Activated naive CD4-positive, alpha-beta T cell treated with anti-CD3 and anti-CD28 coated beads, Interleukin-2, amount 50 U/mL, for 16 hours (primary cell): Measurements from ENCODE around the gene SETD5.
A peak's percentile ranks its signal among the peaks of the same experiment; 100 is the strongest.

Experiments used
- DNase-seq: peaks from one replicate; pipeline ENCODE4 v3.0.0-alpha.2; 2020

Gene SETD5

DNA sequence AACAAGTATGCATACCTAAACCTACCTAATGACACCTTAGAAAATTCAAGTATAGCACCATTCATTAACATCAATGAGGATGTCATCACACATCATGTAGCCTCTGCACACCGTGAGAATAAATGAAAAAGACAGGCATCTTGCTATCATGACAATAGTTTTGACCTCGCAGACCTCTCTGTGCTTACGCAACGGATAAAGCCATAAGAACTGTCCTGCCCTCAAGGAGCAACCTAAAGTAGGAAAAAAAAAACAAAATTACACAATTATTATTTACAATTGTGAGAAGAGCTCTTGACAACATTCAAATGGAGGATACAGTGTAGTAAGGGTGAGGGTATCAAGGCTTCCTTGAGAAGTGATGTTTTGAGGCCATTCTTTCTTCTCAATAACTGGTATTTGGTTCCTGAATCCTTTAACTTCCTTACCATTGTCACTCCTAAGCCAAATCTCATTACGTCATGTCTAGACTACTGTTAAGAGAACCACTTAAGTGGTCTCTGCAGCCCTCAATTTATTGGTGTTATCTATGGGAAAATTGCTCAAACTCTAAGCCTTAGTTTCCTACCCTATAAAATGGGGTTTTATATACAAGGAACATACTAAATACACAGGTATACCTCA, 7.0 kb upstream of the SETD5 start:
- DNase-seq = no peak

DNA sequence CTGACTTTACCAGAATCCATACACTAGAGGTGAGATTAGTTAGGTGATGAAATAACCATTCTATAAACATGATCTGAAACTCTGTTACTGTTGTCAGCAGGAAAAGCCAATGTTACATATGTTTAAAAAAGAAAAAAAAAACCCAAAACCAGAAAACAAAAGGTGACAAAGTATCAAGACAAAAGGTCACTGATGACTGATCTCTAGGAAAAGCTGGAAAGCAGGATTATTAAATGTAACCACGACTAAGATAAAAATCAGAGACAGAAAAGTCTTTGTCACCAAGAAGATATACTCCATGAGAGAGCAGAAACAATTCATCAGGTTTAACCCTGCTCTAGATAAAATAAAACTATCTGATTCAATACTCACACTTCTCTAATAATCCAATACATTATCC, 5.4 kb upstream of the SETD5 start:
- DNase-seq = no peak

DNA sequence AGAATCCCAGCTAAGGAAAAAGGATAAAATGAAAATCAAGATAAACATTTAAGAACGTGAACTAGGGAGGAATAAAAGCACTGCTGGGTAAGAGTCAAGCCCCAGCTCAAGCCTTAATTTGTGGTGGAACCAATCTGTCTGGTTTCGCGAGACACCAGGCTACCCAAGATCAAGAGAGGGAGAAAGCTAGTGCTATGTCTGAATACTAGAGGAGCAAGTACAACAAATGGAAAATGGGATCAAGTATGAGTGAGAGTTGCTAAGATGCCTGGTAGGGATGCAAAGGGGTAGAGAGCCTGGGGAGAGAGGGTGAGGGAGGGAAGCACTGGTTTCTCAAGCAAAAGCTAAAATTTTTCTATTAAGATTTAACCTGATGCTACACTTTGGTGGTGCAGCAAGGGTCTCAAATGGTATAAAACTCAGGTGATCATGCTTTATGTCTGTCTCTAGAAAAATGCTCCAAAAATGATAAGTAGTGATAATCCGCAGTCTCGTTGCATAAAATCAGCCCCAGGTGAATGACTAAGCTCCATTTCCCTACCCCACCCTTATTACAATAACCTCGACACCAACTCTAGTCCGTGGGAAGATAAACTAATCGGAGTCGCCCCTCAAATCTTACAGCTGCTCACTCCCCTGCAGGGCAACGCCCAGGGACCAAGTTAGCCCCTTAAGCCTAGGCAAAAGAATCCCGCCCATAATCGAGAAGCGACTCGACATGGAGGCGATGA, 1.7 kb upstream of the SETD5 start:
- no peak for DNase-seq

DNA sequence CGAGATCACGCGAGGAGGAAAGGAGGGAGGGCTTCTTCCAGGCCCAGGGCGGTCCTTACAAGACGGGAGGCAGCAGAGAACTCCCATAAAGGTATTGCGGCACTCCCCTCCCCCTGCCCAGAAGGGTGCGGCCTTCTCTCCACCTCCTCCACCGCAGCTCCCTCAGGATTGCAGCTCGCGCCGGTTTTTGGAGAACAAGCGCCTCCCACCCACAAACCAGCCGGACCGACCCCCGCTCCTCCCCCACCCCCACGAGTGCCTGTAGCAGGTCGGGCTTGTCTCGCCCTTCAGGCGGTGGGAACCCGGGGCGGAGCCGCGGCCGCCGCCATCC, 1.1 kb upstream of the SETD5 start:
- peak; percentile 77 for DNase-seq

DNA sequence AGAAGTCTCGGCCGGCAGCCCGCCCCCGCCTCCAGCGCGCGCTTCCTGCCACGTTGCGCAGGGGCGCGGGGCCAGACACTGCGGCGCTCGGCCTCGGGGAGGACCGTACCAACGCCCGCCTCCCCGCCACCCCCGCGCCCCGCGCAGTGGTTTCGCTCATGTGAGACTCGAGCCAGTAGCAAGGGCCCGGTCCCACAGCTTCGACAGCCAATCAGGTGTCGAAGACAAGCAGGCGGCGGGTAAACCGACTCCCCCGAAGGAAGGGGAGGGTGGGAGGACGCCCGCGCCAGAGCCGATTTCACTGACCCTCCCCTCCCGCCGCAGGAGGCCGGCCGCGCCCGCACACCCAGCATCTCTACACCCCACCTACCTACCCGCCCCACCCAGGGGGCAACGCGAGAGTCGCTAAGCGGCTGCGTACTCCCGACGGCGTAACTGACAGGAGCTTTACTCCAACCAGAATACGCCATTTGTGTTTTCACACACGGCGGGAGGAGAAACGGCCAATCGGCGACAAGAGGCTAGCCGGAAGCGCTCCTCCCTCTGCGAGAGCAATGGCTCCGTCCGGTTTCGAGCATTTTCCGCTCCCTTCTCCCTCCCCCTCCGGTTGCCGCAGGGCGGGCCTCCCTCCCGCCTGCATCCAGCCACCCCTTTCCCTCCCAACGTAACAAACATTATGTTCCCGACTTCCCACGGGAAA, 633 bp upstream of the SETD5 start:
- peak; percentile 97 for DNase-seq

DNA sequence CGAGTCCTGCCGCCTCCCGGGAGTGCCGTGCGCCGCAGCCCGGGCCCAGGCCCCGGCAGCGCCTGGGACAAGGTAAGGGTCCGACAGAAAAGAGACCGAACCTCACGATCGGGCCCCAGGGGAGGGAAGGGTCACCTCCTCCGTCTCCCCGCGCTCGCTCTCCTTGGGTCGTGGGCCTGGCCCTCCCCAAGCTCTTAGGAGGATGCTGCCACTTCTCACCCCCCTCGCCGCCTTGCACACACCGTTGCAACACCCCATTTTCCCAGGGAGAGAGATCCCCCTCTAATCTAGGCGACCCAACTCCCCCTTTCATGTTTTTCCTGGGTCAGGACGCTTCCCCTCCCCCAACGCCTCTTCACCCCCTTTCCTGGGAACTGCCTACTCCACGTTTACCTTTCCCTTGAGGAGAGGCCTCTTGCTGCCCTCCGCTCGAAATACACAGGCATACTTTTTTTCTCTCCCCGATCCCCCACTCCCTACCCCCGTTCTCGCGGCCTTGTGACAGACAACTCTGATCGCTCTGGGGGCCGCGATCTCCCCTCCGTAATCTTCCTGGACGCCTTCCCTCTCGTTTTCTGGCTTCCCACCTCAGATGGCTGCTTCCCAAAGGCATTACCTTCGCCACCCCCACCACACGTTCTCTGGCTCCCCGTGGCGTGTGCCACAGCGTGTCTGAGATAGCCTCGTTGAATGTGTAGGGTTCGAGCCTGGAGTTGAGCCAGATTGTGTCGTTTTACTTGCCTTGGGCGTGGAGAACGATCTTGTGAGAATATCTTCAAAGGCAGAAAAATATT, 688 bp downstream of the SETD5 start:
- DNase-seq = peak; percentile 53

DNA sequence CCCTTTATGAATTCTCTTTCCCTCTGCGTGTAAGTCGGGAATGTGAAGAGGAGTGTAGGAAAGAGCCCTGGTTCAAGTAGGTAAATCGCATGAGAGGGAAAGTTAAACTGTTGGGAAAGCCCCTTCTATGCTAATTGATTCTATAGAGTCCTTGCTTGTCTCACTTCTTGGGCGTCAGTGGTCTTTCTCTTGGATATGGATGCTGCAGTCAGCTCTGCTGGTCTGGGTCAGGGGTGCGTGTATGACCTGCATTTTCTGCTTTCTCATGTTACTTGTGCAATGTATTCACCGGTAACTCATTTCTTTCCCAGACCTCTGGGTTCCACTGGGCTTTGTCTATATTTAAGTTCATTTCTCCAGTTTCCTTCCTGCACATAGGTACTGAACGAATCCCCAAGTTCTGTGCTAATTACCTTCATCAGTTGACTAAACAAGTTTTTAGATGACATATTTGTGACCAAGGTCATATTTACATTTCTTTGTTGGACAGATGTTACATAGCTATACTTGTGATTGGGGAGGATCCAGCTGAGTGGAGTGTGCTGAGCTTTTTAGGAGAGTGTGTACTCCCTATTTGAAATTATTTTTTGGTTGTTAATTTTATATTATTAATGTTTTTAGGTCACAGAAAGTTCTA, 1.4 kb downstream of the SETD5 start:
- peak; percentile 18 for DNase-seq

DNA sequence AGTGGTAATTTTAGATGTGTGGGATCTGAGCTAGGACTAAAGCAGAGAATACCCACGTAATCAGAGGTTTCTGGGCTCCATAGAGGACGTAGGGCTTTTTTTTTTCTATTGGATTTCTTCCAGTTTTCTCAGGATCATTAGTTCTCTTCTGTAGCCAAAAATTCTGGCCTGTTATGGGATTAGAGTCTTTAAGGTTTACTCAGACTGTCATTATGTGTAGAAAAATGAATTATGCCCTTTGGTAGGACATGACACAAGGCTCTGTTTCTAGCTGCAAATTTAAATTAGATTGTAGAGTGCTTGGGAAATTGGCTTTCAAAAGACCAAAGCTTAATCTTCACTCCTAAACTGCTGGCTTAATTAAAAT, 1.9 kb downstream of the SETD5 start:
- DNase-seq = no peak

DNA sequence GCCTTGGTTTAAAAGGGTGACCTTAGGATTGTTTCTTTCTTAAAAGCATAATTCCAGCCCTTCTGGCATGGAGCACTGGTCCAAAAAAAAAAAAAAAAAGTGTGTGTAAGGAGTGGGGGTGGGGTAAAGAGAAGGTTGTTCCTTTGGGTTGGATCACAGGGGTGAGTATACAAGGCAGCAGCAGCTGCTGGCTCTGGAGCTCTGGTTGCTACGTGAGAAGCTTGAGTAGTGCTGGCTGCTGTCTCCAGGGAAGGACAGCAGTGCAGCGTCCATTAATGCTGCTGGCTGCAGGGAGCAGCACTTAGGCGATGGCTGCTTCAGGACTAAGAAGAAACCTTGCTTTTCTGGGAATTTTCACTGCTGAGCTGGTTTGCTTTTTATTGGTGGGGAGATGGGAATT, 2.3 kb downstream of the SETD5 start:
- no peak for DNase-seq

DNA sequence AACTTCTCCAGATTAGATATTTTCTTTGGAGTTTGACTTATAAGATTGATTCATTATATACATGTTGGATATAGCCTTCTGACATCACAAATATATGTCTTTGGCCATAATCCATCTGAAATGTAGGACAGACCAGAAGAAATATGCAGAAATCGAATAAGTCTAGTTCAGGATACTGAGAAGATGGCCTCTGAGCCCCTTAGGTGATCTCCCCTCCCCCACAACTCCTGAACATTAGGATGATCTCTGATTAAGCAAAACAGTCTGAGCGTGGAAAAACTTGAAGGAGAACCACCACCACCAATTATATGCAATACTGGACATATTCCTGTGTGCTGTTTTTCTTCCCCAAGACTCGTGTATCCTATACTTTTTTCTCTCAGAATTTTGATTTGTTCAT, 3.2 kb downstream of the SETD5 start:
- no peak for DNase-seq

DNA sequence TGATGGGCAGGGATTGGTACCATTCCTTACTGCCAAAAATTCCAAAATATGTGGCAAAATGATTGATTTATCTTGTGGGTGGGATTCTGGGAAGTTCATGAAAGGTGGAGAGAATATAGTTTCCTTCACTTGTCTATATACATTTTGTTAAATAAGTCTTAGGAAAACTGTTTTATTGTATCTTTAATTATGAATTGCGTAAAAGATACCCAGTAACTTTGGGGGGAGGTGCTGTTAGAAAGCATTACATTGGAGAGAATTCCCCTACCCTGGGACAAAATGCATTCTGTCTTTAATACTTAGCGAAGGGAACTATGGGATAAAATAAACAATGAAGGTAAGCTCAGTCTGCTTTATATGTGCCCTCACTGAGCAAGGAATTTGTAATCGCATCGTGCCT, 4.6 kb downstream of the SETD5 start:
- DNase-seq = no peak

DNA sequence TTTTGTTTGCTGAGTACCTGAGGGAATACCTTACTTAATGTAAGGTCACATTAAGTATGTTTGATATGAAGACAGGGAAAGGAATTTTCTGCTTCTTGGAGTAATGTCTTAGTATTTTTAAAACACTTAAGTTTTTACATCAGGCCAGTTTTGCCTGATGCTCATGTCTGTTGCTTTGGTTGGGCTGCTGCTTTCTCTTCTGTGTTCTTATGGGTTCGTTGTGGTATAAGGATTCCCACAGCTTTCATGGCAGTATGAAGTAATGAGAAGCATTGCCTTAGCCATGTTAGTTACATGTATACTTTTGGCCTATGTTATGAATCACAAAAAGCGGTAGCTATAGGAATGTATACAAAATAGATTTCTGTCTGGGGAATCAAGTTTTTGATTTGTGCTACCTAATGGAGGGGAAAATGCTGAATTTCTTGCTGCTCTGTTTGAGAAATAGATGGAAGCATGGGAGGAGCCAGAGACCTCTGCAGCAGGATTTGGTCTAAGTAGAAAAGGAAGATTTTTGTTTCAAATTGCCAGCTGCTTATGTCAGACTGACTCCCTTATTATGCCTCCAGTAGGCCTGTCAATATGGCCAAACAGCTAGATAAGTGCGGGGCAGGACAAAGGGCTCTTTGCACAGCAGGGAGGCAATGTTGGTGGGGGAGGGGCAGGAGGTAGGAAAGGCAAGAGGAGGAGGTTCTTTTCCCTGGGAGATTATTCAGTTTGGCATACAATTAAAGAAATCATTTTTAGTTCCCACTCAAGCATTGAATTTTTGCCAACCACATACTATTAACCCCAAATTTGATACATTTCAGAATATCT, 5.2 kb downstream of the SETD5 start:
- no peak for DNase-seq

DNA sequence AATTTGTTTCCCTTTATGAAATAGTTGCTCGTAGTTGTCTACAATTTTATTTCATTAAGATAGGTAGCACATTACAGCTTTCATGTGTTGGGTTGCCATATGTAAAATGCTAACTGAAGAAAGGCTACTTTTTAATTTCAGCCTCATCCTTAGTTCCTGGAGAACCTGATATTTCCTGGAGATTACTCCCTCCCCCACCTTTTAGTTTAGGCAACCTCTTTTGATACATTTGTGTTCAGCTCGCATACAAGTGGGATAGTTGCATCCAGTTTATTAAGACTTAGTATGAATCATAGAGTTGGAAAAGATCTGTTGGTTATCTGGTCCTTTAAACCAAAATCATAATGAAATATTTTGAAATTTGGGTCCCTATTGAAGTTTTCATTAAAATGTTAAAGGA, 6.0 kb downstream of the SETD5 start:
- no peak for DNase-seq

DNA sequence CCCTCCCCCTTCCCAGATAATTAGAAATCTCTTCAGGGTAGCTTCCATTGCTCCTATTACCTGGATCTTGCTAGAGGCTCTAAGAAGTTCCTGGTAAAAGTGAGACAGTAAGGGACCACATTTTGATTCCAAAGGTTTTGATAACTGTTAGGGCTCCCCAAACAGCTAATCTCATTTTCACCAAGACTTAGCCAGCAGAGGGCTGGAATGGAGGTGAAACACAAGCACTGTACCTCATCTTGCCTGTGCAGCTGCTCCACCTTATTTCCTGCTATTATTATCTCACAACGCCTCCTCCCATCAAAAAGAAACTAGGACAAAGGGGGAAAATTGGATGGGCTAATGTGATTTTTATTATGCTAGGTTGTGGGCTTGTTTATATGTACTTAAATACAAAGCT, 7.3 kb downstream of the SETD5 start:
- DNase-seq = no peak

DNA sequence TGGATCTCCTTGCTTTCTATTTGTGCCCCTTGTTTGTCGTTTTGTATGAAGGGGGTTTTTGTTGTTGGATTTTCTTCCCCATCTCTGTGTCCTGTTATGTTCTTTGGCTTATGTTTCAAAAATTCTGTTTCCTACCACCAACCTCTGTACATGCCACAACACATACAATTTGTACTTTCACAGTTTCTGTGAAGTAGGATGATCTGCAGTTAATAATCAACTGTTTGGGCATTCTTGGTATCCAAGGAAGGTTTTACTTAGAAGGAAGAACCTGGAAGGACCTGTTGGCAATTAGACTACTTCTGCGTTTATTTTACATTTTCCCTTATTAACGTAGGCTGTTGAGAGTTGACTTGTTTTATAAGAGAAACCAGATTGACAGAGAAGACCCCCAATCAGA, 8.3 kb downstream of the SETD5 start:
- no peak for DNase-seq

DNA sequence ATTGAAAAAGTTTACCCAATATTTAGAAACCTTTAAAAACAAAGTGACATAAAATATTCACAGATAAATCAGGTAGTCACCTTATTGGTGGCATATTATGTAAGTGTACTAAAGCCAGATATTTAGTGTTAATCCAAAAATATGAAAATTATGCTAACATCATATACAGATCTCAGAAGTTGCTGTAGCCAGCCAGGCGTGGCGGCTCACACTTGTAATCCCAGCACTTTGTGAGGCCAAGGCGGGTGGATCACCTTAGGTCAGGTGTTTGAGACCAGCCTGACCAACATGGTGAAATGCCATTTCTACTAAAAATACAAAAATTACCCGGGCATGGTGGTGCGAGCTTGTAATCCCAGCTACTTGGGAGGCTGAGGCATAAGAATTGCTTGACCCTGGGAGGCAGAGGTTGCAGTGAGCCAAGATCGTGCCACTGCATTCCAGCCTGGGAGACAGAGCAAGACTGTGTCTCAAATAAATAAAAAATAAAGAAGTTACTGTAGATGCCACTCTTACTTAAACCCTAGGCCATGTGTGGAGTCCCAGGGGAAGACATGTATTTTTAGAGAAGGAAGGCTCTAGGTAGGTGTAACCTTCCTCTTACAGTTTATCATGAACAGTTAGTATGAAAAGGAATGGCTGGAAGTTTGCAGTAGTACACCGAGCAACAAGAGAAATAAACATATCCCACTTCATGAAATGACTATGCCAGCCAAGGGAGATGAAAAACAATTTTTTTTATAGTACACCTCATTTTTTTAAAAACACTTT, 9.6 kb downstream of the SETD5 start:
- DNase-seq = no peak

DNA sequence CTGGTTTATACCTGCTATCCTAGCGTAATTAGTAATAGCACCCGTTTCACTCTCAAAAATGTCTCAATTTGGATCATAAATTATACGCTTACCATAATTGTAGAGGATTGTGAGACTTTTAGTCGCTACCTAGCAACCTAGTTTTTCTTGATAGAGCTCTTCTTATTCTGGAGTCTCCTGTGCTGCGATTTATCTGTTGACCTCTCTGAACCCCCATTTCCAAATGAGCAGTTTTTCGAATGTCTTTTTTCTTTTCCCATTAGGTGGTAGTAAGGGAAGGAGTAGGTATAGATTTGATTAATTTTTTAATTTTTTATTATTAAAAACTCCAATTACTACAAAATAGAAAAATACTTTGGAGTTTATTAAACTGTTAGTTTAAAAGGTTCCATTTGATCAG, 10.6 kb downstream of the SETD5 start:
- no peak for DNase-seq

DNA sequence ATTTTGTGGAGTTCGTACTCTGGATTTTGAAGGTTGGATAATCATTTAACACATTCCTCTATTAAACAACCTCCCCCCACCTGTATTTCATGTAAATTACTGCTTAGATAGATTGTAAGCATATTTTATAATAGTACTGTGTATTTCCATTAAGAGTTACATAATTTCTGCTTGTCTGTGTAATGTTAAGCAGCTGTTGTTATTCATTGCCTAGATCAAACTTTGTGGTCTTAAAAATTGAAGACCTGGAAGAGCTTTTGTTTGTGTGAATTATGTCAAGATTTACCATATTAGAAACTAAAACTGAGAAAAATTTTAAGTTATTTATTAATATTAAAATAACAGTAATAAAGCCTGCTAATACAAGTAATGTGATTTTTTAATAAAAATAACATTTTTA, 11.1 kb downstream of the SETD5 start:
- no peak for DNase-seq

DNA sequence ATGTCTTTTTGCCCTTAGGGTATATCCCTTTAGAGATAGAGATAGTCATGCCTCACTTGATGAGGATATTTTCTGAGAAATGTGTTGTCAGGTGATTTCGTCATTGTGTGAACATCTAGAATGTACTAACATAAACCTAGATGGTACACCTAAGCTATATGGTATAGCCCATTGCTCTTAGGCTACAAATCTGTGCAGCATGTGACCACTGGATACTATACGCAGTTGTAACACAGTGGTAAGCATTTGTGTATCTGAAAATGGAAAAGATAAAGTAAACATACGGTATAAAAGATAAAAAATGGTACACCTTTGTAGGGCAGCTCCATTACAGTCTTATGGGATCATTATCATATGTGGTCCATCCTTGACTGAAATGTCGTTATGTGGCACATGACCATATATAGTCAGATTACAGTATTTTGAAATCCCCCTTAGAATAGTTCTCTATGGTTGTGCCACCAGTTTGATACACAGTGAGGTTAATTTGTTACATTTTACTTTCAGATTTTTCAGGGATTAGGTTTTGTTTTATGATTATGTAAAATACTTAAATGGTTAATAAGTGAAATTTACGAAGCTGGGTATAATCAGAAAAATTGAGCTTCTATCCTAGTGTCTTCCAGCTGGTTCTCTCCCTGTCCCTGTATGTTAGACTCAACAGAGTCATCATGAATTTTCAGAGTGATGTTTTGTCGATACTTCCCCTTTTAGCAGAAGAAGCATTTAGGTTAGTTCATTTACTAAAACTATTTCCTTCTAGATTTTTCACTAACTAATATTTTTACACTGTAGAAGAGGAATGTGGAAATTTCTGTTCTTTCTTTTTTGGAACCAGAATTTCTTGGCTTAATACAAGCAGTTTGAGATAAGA, 12.8 kb downstream of the SETD5 start:
- no peak for DNase-seq

DNA sequence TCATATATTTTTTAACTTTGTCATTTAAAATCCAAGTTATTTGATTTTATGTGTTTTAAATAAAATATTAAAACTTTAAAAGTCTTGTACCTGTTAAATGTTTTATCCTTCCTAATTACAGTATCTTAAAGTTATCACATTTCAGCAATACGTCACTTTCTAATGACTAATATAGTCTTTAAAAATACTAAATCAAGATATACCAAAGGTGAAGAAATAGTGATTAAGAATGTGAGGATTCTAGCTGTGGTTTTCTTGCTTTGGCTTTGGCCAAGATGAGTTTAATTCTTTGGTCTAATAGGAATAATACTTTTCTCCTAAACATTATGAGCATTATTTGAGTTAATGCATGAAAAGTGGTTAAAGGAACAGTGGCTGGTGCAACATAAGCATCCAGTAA, 13.9 kb downstream of the SETD5 start:
- no peak for DNase-seq

DNA sequence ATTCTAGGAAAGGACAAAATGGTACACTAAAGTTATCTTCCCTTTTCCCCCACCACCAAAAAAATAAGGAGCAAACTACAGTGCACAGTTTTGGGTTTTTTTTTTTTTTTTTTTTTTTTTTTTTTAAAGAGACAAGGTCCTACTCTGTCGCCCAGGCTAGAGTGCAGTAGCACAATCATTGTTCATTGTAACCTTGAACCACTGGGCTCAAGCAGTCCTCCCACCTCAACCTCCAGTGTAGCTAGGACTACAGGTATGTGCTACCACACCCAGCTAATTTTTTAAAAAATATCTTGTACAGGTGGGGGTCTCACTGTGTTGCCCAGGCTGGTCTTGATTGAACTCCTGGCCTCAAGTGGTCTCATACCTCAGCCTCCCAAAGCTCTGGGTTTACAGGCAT, 14.9 kb downstream of the SETD5 start:
- no peak for DNase-seq
